ENCODE results near the gene MINAR1.

DNA sequence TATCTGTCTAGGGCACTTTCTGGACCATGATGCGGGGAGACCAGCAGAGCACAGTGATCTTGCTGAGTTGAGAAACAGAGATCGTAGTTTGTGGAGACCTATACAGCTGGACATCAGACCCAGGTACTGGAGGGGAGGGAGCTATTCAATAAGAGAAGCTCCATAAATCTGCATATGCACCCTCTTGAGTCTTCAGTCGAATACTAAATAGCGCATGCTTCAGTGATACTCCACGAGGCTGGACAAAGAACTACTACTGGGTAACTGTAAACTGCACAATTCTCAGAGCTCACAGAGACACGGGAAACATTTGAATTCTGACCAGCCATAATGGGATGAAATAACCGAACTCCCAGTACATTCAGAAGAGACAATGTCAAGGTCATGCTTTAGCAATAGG, 49.7 kb downstream of the MINAR1 start:
- TF ChIP-seq POLR2AphosphoS5 (IDR thresholded peaks at IDR 0.05; ENCODE audit: low read depth, low read length) (no peak), POLR2A (IDR thresholded peaks at IDR 0.05; ENCODE audit: low read depth, low read length) (no peak), TAF1 (IDR thresholded peaks at IDR 0.05; ENCODE audit: low read depth, low read length) (no peak), SPI1 (IDR thresholded peaks at IDR 0.05; ENCODE audit: low read depth, low read length) (no peak)
